GM12878 (cell line): ENCODE results near the gene SMG9. TPM values are rescaled to one million over a fixed set of nuclear protein-coding genes. Genes with fewer than 3 reads are reported as not detected.

Source experiments
- ATAC-seq: fragments of 200-7000 bp; cut with Tn5 transposase; 3 replicates; pipeline ENCODE4 v1.9.1; 2020; ENCODE audit warnings: mild to moderate bottlenecking, moderate library complexity
- BruUV-seq: library from RNA; stranded (reverse); fragments of 400-500 nt; replicated peaks from 2 replicates; lab custom pipeline; 2021; lab: Mats Ljungman, UMichigan
- CTCF ChIA-PET: fragments of 300-600 bp; sonication (Branson Sonifier 250); formaldehyde crosslinking; extraction: SDS; loops from one replicate; lab custom pipeline; 2021; ENCODE audit warnings: inconsistent platforms; lab: Yijun Ruan, JAX
- POLR2A ChIA-PET: fragments of 350-600 bp; formaldehyde crosslinking; extraction: SDS; loops from one replicate; lab custom pipeline; 2021; ENCODE audit warnings: inconsistent platforms; lab: Charles Lee
- RAD21 ChIA-PET: fragments of 300-600 bp; sonication (Branson Sonifier 250); formaldehyde crosslinking; loops from one replicate; lab custom pipeline; 2023; ENCODE audit warnings: antibody characterized with exemption; ENCODE audit not compliant: unreplicated experiment; lab: Charles Lee
- SMC1A ChIA-PET: fragments of 300-600 bp; sonication (Branson Sonifier 250); formaldehyde crosslinking; loops from one replicate; lab custom pipeline; 2023; ENCODE audit not compliant: unreplicated experiment, uncharacterized antibody; lab: Charles Lee
- DNase-seq: peaks from one replicate; pipeline ENCODE4 v3.0.0-alpha.2; 2011; ENCODE audit warnings: low read depth, low spot score
- FAIRE-seq: peaks from 3 replicates; lab custom pipeline; 2011; peaks lifted over from hg19 to GRCh38; lab: Jason Lieb, UNC
- H2AFZ ChIP-seq: 2 replicates; pipeline ENCODE4 v1.6.0; 2011; ENCODE audit warnings: low read depth, low read length, control low read depth; ENCODE audit not compliant: control insufficient read depth
- H3K27ac ChIP-seq: 2 replicates; pipeline ENCODE4 v1.5.1; 2011; ENCODE audit warnings: control low read depth; ENCODE audit not compliant: control insufficient read depth, insufficient read depth
- H3K27me3 ChIP-seq, 2 experiments: replicated peaks in 1 of 2; 2 replicates each; pipeline versions ENCODE4 v1.6.0 to v1.6.1; 2011; ENCODE audit warnings: low read length in 1 of 2; ENCODE audit not compliant: control insufficient read depth in 2 of 2, insufficient read depth in 2 of 2
- H3K36me3 ChIP-seq, 2 experiments: 2 replicates each; pipeline ENCODE4 v1.5.1; 2011; ENCODE audit warnings: low read length in 1 of 2; ENCODE audit not compliant: control insufficient read depth in 2 of 2, insufficient read depth in 2 of 2
- H3K4me1 ChIP-seq: 2 replicates; pipeline ENCODE4 v1.6.1; 2011; ENCODE audit warnings: mild to moderate bottlenecking, low read length, moderate library complexity, mixed read lengths; ENCODE audit not compliant: control insufficient read depth, insufficient read depth
- H3K4me2 ChIP-seq: 2 replicates; pipeline ENCODE4 v1.6.0; 2011; ENCODE audit warnings: control low read depth; ENCODE audit not compliant: control insufficient read depth, insufficient read depth
- H3K4me3 ChIP-seq: fragments of 200-600 bp; sonication (generic); 2 replicates; pipeline ENCODE4 v1.5.1; 2016
- H3K79me2 ChIP-seq: 2 replicates; pipeline ENCODE4 v1.6.0; 2011; ENCODE audit warnings: low read length; ENCODE audit not compliant: control insufficient read depth, insufficient read depth
- H3K9ac ChIP-seq: 2 replicates; pipeline ENCODE4 v1.8.0; 2011; ENCODE audit warnings: low read length, control low read depth, mixed read lengths; ENCODE audit not compliant: control insufficient read depth, insufficient read depth
- H3K9me3 ChIP-seq: replicated peaks from 3 replicates; pipeline ENCODE4 v1.5.1; 2011; ENCODE audit warnings: mild to moderate bottlenecking, low read length; ENCODE audit not compliant: control insufficient read depth, insufficient read depth
- H4K20me1 ChIP-seq: 2 replicates; pipeline ENCODE4 v1.6.0; 2011; ENCODE audit not compliant: control insufficient read depth, insufficient read depth
- BHLHE40 ChIP-seq, 2 experiments: fragments of 450-650 bp in 1 of 2; IDR thresholded peaks; 2 replicates each; pipeline ENCODE4 v1.6.1; 2011 to 2017; ENCODE audit warnings: low read depth in 2 of 2, borderline replicate concordance in 1 of 2, improper control_type of control experiment in 1 of 2, low read length in 1 of 2, mild to moderate bottlenecking in 1 of 2
- CUX1 ChIP-seq: IDR thresholded peaks from 2 replicates; pipeline ENCODE4 v1.6.1; 2012; ENCODE audit warnings: improper control_type of control experiment, low read depth, low read length; ENCODE audit not compliant: insufficient replicate concordance
- ELK1 ChIP-seq: IDR thresholded peaks from 2 replicates; pipeline ENCODE4 v1.6.1; 2012; ENCODE audit warnings: low read depth, low read length, improper control_type of control experiment
- ESRRA ChIP-seq: IDR thresholded peaks from 2 replicates; pipeline ENCODE4 v1.6.1; 2012; ENCODE audit warnings: mild to moderate bottlenecking, low read length, improper control_type of control experiment
- FOXK2 ChIP-seq: fragments of 450-650 bp; IDR thresholded peaks from 2 replicates; pipeline ENCODE4 v1.6.1; 2017; ENCODE audit warnings: mild to moderate bottlenecking, moderate library complexity
- HDAC6 ChIP-seq: fragments of 200-600 bp; sonication (generic); IDR thresholded peaks from one replicate; pipeline ENCODE4 v1.8.0; 2017; ENCODE audit warnings: antibody characterized with exemption; ENCODE audit not compliant: unreplicated experiment
- IRF5 ChIP-seq: fragments of 450-650 bp; IDR thresholded peaks from 2 replicates; pipeline ENCODE4 v1.6.1; 2017; ENCODE audit warnings: borderline replicate concordance
- LARP7 ChIP-seq: fragments of 450-650 bp; IDR thresholded peaks from 2 replicates; pipeline ENCODE4 v1.6.1; 2017; ENCODE audit warnings: mild to moderate bottlenecking
- MTA3 ChIP-seq: IDR thresholded peaks from 2 replicates; pipeline ENCODE4 v1.6.1; 2012; ENCODE audit warnings: low read length, inconsistent platforms, borderline replicate concordance
- SMAD5 ChIP-seq: IDR thresholded peaks from 2 replicates; pipeline ENCODE4 v1.6.1; 2016; ENCODE audit warnings: antibody characterized with exemption, low read depth
- SP1 ChIP-seq: IDR thresholded peaks from one replicate; pipeline ENCODE4 v1.6.1; 2011; ENCODE audit warnings: low read depth, low read length
- SUZ12 ChIP-seq: fragments of 200-600 bp; sonication (generic); IDR thresholded peaks from one replicate; pipeline ENCODE4 v1.6.1; 2018; ENCODE audit warnings: antibody characterized with exemption, mild to moderate bottlenecking; ENCODE audit not compliant: unreplicated experiment
- TCF12 ChIP-seq: IDR thresholded peaks from 2 replicates; pipeline ENCODE4 v1.6.1; 2011; ENCODE audit warnings: low read depth, mild to moderate bottlenecking, low read length
- WGBS: methylation state at CpG from one replicate; pipeline ENCODE4 v1.1.6; 2016; ENCODE audit warnings: low lambda C conversion rate; ENCODE audit not compliant: insufficient replicate concordance, insufficient coverage; ENCODE audit errors: missing lambda C conversion rate; 5-methylcytosine and 5-hydroxymethylcytosine counted together
- in situ Hi-C: fragments of 300-500 bp; cut with MboI; formaldehyde crosslinking; loops from 9 replicates; pipeline ENCODE4 v1.14.3; 2018; ENCODE audit warnings: mixed read lengths
- intact Hi-C: fragments of 100-400 bp; cut with micrococcal nuclease; formaldehyde crosslinking; loops from one replicate; pipeline ENCODE4 v1.14.2; 2022; ENCODE audit not compliant: unreplicated experiment
- polyA plus RNA-seq, 11 experiments: library from polyadenylated mRNA; depleted of rRNA in 4 of 11; unstranded in 6 of 11; stranded (reverse) in 5 of 11; fragments of >200 nt; fragmentation: Nextera tagmentation in 4 of 11; fragmentation: Illumina TruSeq in 1 of 11; extraction: Ambion mirVana in 4 of 11; extraction: Trizol in 1 of 11; gene quantifications; 1 replicate in 1 of 11; 2 replicates in 10 of 11; pipeline versions ENCODE4 v1.2.1 to v1.2.3, GENCODE V29; 2011 to 2016; ENCODE audit warnings: inconsistent platforms in 2 of 11, missing spikeins in 2 of 11, low read depth in 1 of 11
- total RNA-seq, 4 experiments: library from RNA; depleted of rRNA in 3 of 4; stranded (reverse); fragments of >200 nt in 3 of 4; fragmentation: Illumina TruSeq in 1 of 4; extraction: Trizol in 1 of 4; gene quantifications; 2 replicates each; pipeline versions ENCODE4 v1.2.1 to v1.2.3, GENCODE V29; 2013 to 2021

SMG9 gene
- total and polyA plus RNA-seq, 10 of the 15 experiments (the other 5 are each of a cell fraction or from before 2014, with no cell fraction given) = 0.69 to 52.2 (median 28.1) TPM

GRCh38 chr19:43731846-43732245 lies 22.9 kb downstream of the SMG9 start (continued):
- TF ChIP-seq IRF5 = no peak
- no peak for TF ChIP-seq BHLHE40 (IDR thresholded peaks at IDR 0.05; ENCODE audit: borderline replicate concordance in 1 of 2, low read depth in 2 of 2, low read length in 1 of 2)
- no peak for TF ChIP-seq HDAC6
- TF ChIP-seq SUZ12 = no peak
- no peak for TF ChIP-seq LARP7

- Histone ChIP-seq H4K20me1 (no peaks in the 10 kb centered on the region), H3K9me3 (no peaks in the 10 kb centered on the region), H3K36me3 (peaks cover 13 to 36% of the 10 kb centered on the region in 2 experiments), H3K79me2 (no peaks in the 10 kb centered on the region), H3K4me3 (no peak overlapping the region), H3K9ac (no peak overlapping the region), H3K27me3 (no peaks in the 10 kb centered on the region), H2AFZ (no peak overlapping the region), H3K4me2 (no peak overlapping the region), H3K4me1 (peaks cover 10% of the 10 kb centered on the region), H3K27ac (no peak overlapping the region)
- WGBS = 99% methylated on average over 14 of the region's 14 CpGs
- BruUV-seq = no TSS peak
- FAIRE-seq (no peak), DNase-seq (no peak), ATAC-seq (no peak)
- CTCF ChIA-PET = interaction anchor here (0.8 kb wide), 1 partner anchor 14 kb away, joined by 3 read pairs; no protein-coding TSS in a partner anchor
- intact Hi-C loops (no loop called here), in situ Hi-C loops (no loop called here)
- RAD21 ChIA-PET = interaction anchor here (0.7 kb wide), 1 partner anchor 63 kb away, joined by 4 read pairs; no protein-coding TSS in a partner anchor
- POLR2A ChIA-PET = no interaction called here
- SMC1A ChIA-PET = no interaction called here
- TF ChIP-seq SMAD5 (no peak), TCF12 (no peak), FOXK2 (no peak), CUX1 (no peak), ESRRA (no peak), MTA3 (no peak), SP1 (no peak), ELK1 (no peak)
Observed at GRCh38 chr19:43731346-43731745, 23.4 kb downstream of the SMG9 start.
